K562 (cell line): ENCODE measurements around the gene CTCFL. TPM values are rescaled to one million over a fixed set of nuclear protein-coding genes. Genes with fewer than 3 reads are reported as not detected.

Experiments
- ADNP ChIP-seq: fragments of 200-800 bp; sonication (Bioruptor generic); IDR thresholded peaks from 2 replicates; pipeline ENCODE4 v1.6.1; 2016; ENCODE audit warnings: missing genetic modification characterization, missing compliant biosample characterization
- ARID3A ChIP-seq: IDR thresholded peaks from 2 replicates; pipeline ENCODE4 v1.6.1; 2012; ENCODE audit warnings: low read depth, low read length, improper control_type of control experiment, borderline replicate concordance
- BRD4 ChIP-seq: fragments of 200-600 bp; sonication (generic); IDR thresholded peaks from 2 replicates; pipeline ENCODE4 v1.6.1; 2017; ENCODE audit warnings: inconsistent platforms
- FOSL1 ChIP-seq: fragments of 200-800 bp; sonication (Bioruptor generic); conservative IDR thresholded peaks from 2 replicates; pipeline ENCODE4 v1.6.1; 2016; ENCODE audit warnings: missing genetic modification characterization, missing compliant biosample characterization
- GATAD2A ChIP-seq: fragments of 450-650 bp; IDR thresholded peaks from 2 replicates; pipeline ENCODE4 v1.6.1; 2017
- HCFC1 ChIP-seq: IDR thresholded peaks from 2 replicates; pipeline ENCODE4 v1.6.1; 2012; ENCODE audit warnings: low read depth, low read length, improper control_type of control experiment
- HEY1 ChIP-seq: fragments of 250-450 bp; sonication (Bioruptor Pico); IDR thresholded peaks from 2 replicates; pipeline ENCODE4 v1.5.0; 2020; ENCODE audit warnings: mild to moderate bottlenecking, moderate library complexity, borderline replicate concordance
- MXI1 ChIP-seq: IDR thresholded peaks from 2 replicates; pipeline ENCODE4 v1.6.1; 2011; ENCODE audit warnings: low read depth, mild to moderate bottlenecking, improper control_type of control experiment, low read length
- NUFIP1 ChIP-seq: fragments of 450-650 bp; IDR thresholded peaks from 2 replicates; pipeline ENCODE4 v1.6.1; 2018; ENCODE audit not compliant: partially characterized antibody
- PYGO2 ChIP-seq: fragments of 450-650 bp; IDR thresholded peaks from 2 replicates; pipeline ENCODE4 v1.6.1; 2016; ENCODE audit warnings: mild to moderate bottlenecking, missing genetic modification characterization, moderate library complexity, missing compliant biosample characterization
- THRA ChIP-seq: fragments of 450-650 bp; IDR thresholded peaks from 2 replicates; pipeline ENCODE4 v1.6.1; 2017; ENCODE audit warnings: mild to moderate bottlenecking, moderate library complexity
- TSHZ1 ChIP-seq: fragments of 250-450 bp; sonication (Bioruptor Pico); IDR thresholded peaks from 2 replicates; pipeline ENCODE4 v1.4.0; 2020; ENCODE audit warnings: mild to moderate bottlenecking, moderate library complexity
- ZBTB7A ChIP-seq: IDR thresholded peaks from 2 replicates; pipeline ENCODE4 v1.6.1; 2011; ENCODE audit warnings: low read depth, mild to moderate bottlenecking, low read length, moderate library complexity, borderline replicate concordance; ENCODE audit not compliant: control insufficient read depth
- ZKSCAN3 ChIP-seq: fragments of 250-450 bp; sonication (Bioruptor Pico); IDR thresholded peaks from 2 replicates; pipeline ENCODE4 v1.4.0; 2020
- ZNF263 ChIP-seq: sonication (generic); formaldehyde crosslinking; IDR thresholded peaks from 2 replicates; pipeline ENCODE4 v1.8.0; 2022; ENCODE audit warnings: mild to moderate bottlenecking, missing genetic modification reagents, borderline replicate concordance
- ZNF280B ChIP-seq: fragments of 250-450 bp; sonication (Bioruptor Pico); IDR thresholded peaks from 2 replicates; pipeline ENCODE4 v1.5.1; 2021; ENCODE audit warnings: mild to moderate bottlenecking
- ZNF395 ChIP-seq: fragments of 200-800 bp; sonication (Bioruptor generic); IDR thresholded peaks from 2 replicates; pipeline ENCODE4 v1.6.1; 2017; ENCODE audit warnings: missing genetic modification characterization, missing compliant biosample characterization
- ZNF780A ChIP-seq: fragments of 250-450 bp; sonication (Bioruptor Pico); IDR thresholded peaks from 2 replicates; pipeline ENCODE4 v1.5.0; 2021; ENCODE audit warnings: mild to moderate bottlenecking
- polyA plus RNA-seq, 8 experiments: library from polyadenylated mRNA; depleted of rRNA in 4 of 8; stranded (reverse) in 5 of 8; unstranded in 3 of 8; fragments of >200 nt; fragmentation: Nextera tagmentation in 2 of 8; fragmentation: Illumina TruSeq in 1 of 8; extraction: Ambion mirVana in 2 of 8; extraction: Trizol in 1 of 8; gene quantifications; 2 replicates each; pipeline versions ENCODE4 v1.2.1 to v1.2.3, GENCODE V29; 2011 to 2014; ENCODE audit warnings: inconsistent platforms in 1 of 8, missing spikeins in 1 of 8
- total RNA-seq, 7 experiments: library from RNA; depleted of rRNA in 6 of 7; stranded (reverse); fragments of >200 nt in 6 of 7; fragmentation: Illumina TruSeq in 2 of 7; extraction: Trizol in 2 of 7; gene quantifications; 2 replicates each; pipeline versions ENCODE4 v1.2.1 to v1.2.3, GENCODE V29; 2011 to 2021; ENCODE audit warnings: low replicate concordance in 1 of 7

The CTCFL gene
- total and polyA plus RNA-seq, 9 of the 15 experiments (the other 6 are each of a cell fraction or from before 2014, with no cell fraction given), result 42.4 to 188 (median 111) TPM

- TF ChIP-seq BRD4 (no peak), MXI1 (no peak), HEY1 (no peak), TSHZ1 (no peak), PYGO2 (peak; percentile 26; the same call in 1 of the 2 replicates), ZNF395 (peak; percentile 98), ZBTB7A (peak; percentile 86; the same call in 1 of the 2 replicates), FOSL1 (peak; percentile 87), HCFC1 (peak; percentile 52), THRA (no peak), ZKSCAN3 (no peak), GATAD2A (0 out of 2 replicates have a peak, but pooled peaks have one; percentile 17), ZNF280B (CRISPR knock-in tag) (no peak), ZNF780A (no peak), ZNF263 (CRISPR knock-in tag) (no peak; the same call in 1 of the 2 replicates), NUFIP1 (peak; percentile 70), ADNP (tag) (peak; percentile 95), ARID3A (no peak; the same call in 1 of the 2 replicates)
Observed at GRCh38 chr20:57451795-57452661, 72.9 kb downstream of the CTCFL start (continued).
